Amniotic stem cell (primary cell): Measurements from ENCODE around the gene KRT80.

ENCODE experiments used
- DNase-seq: peaks from one replicate; lab custom pipeline; 2025; lab: John Stamatoyannopoulos, UW

KRT80 gene

GRCh38 chr12:52198454-52199215 is 6.8 kb upstream of the KRT80 start:
- DNase-seq = no peak

GRCh38 chr12:52197371-52198231 is 5.8 kb upstream of the KRT80 start:
- no peak for DNase-seq

- no peak for DNase-seq
Observed at GRCh38 chr12:52195065-52195730, 3.4 kb upstream of the KRT80 start.

- no peak for DNase-seq
Observed at GRCh38 chr12:52193991-52194390, 2.2 kb upstream of the KRT80 start.

- DNase-seq = no peak
Observed at GRCh38 chr12:52193532-52193931, 1.7 kb upstream of the KRT80 start.

DNA sequence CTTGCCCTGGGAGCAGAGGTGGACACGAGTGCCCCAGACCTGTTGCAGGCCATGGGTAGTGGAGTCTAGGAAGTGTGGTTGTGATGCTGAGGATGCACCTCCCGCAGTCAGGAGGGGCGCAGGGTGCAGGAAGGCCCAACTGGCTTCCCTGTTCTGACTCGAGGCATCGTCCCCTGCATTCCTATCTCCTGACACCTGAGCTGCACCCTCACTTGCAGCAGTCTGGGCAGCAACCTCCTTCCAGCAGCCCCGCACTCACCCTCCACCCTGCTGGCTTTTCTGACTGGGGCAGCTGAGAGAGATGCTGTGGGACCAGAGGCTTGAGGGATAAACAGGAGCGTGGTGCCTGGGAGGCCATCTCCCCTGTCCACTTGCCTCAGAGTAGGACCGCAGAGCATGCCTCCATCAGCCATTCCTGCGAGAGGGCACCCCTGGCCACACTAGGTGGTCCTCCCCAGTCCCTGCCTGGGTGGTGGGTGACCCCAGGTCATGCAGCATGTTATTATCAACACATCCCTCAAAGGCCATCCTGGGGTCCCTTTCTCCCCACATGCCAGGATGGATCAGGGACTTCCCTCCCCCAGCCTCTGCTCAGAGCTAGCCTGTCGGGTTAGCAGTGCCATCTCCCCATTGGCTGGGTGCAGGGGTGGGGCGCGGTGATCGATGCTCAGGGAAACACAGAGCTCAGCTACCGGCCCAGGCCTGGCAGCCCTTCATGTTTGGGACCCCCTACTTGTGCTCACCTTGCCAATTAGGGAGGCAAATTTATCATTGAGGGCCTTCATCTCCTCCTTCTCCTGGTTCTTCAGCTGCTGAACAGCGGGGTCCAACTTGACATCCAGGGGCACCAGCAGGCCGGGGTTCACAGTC is 719 bp downstream of the KRT80 start:
- no peak for DNase-seq

- no peak for DNase-seq
Observed at GRCh38 chr12:52189376-52190174, 2.2 kb downstream of the KRT80 start.

GRCh38 chr12:52188658-52189057 is 3.2 kb downstream of the KRT80 start:
- DNase-seq = no peak

DNA sequence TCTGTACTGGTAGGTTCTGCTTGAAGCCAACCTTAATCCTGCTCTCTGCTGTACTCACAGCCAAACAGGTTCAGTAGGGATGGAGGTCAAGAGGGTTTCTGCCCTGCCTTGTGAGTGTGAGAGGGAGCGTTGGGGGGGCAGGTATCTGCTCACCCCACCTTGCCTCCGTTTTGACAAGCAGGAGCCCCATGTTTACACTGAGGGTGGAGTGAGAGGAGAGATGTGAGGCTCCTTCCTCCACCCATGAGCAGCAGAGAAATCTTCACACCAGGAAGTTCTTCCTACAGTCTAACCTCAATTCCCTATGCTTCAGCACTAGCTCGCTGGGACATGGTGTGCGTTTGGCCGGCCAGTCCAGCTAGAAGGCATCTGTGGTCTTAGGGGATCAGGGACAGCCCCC is 4.2 kb downstream of the KRT80 start:
- DNase-seq = no peak

DNA sequence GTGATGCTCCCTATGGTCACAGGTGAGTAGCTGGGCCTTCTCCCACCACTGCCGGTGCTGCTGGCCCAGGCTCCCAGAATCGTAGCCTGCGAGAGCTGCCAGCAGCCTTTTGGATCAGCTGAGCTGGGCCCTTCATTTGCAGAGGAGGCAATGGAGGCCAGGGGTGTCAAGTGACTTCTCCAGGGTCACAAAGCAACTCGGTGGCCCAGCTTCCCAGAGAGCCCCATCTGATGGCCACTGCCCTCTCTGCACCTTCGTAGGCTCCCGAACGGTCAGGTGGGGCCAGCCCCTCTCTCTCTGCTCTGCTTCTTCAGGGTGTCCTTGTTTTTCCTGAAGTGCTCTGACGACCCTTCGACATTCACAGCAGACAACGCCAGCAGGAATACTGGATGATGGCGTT is 4.6 kb downstream of the KRT80 start:
- DNase-seq = no peak

GRCh38 chr12:52186118-52186840 is 5.5 kb downstream of the KRT80 start:
- DNase-seq = peak; percentile 61

- no peak for DNase-seq
Observed at GRCh38 chr12:52185400-52185967, 6.3 kb downstream of the KRT80 start.

- no peak for DNase-seq
Observed at GRCh38 chr12:52184813-52185212, 7.0 kb downstream of the KRT80 start.

GRCh38 chr12:52183971-52184370 is 7.8 kb downstream of the KRT80 start:
- no peak for DNase-seq

GRCh38 chr12:52183544-52183910 is 8.3 kb downstream of the KRT80 start:
- no peak for DNase-seq

DNA sequence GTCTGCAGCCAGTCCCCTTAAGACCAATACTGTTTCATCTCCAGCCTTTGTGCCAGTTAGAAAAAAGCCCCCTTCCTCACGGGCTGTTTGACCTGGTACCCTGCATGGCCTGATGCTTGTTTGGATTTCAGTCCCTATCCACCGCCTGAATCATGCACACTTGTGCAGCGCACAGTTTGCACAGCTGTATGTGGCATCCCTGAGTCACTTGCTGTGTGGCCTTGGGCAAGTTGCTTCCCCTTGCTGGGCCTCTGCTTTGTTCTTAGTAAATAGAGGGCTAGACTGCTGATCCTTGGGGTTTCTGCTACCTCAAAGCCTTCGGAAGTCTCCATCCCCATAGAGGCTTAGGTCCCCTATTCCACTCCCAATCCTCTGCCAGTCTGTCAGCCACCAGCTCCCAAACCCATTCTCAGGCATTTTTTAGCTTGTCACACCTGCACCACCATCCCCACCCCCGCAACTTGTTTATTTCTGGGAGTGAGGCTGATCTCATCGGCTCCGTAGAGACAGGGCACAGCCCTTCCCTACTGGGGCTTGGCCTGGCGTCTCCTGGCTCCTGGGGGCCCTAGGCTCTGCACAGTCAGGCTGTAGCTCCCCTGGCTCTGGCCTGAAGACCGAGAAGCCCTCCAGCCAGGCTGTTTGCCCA is 8.8 kb downstream of the KRT80 start:
- no peak for DNase-seq

- DNase-seq = no peak
Observed at GRCh38 chr12:52182384-52182783, 9.4 kb downstream of the KRT80 start.

DNA sequence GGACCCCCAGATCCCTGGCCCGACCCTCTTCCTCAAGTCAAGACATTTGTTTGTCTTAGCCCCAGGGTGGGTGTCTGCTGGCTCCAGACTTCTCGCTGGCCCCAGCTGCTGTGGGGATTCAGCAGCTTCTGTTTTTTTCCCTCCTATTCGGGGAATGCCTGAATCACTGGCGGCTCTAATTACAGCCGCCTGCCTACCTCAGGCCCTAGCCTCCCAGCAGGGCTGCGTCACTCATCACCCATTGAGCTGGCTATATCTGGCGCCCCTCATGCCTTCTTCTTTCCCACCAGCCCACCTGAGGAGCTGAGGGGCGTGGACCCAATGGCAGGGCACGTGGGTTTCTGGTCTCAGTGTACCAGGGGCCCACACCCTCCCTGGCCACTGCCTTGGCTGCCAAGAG is 10.1 kb downstream of the KRT80 start:
- peak; percentile 51 for DNase-seq

GRCh38 chr12:52180971-52181628 is 10.7 kb downstream of the KRT80 start:
- DNase-seq = no peak
